ENCODE data around the gene MTSS2.
A peak's percentile ranks its signal among the peaks of the same experiment; 100 is the strongest.

Gene MTSS2

GRCh38 chr16:70688246-70688742 lies 2.4 kb upstream of the MTSS2 start:
- H3K4me1 ChIP-seq, result peaks cover 89% of the 10 kb centered on the region
- no peaks in the 10 kb centered on the region for H3K9me3 ChIP-seq
- H3K36me3 ChIP-seq, result peaks cover 8% of the 10 kb centered on the region
- H3K9ac ChIP-seq, result 0 out of 2 replicates have a peak overlapping the region, but pooled peaks have one; percentile 3
- H3K4me2 ChIP-seq, result peak overlapping the region; percentile 37; the same call in 1 of the 2 replicates
- no peaks in the 10 kb centered on the region for H3K27me3 ChIP-seq
- TF ChIP-seq Cebpa-rat (IDR thresholded peaks at IDR 0.05), result no peak
- no peak overlapping the region for H3K4me3 ChIP-seq
- H4K20me1 ChIP-seq, result peaks cover 16% of the 10 kb centered on the region
- H3K27ac ChIP-seq, result peak overlapping the region; percentile 51

GRCh38 chr16:70687671-70688245 lies 1.9 kb upstream of the MTSS2 start:
- H4K20me1 ChIP-seq, result peaks cover 21% of the 10 kb centered on the region
- H3K4me3 ChIP-seq, result no peak overlapping the region
- peaks cover 13% of the 10 kb centered on the region for H3K36me3 ChIP-seq
- no peaks in the 10 kb centered on the region for H3K27me3 ChIP-seq
- H3K4me2 ChIP-seq, result peak overlapping the region; percentile 98; the same call in 1 of the 2 replicates
- H3K9me3 ChIP-seq, result no peaks in the 10 kb centered on the region
- TF ChIP-seq Cebpa-rat (IDR thresholded peaks at IDR 0.05), result no peak
- H3K27ac ChIP-seq, result peak overlapping the region; percentile 51; the same call in 1 of the 2 replicates
- 0 out of 2 replicates have a peak overlapping the region, but pooled peaks have one; percentile 3 for H3K9ac ChIP-seq
- H3K4me1 ChIP-seq, result peaks cover 89% of the 10 kb centered on the region

- Histone ChIP-seq H3K27me3 (no peaks in the 10 kb centered on the region), H4K20me1 (peaks cover 28% of the 10 kb centered on the region), H3K4me1 (peaks cover 89% of the 10 kb centered on the region), H3K9ac (no peak overlapping the region), H3K36me3 (peaks cover 14% of the 10 kb centered on the region), H3K27ac (peak overlapping the region; percentile 90; the same call in 1 of the 2 replicates), H3K9me3 (no peaks in the 10 kb centered on the region), H3K4me3 (no peak overlapping the region), H3K4me2 (peak overlapping the region; percentile 98)
- TF ChIP-seq Cebpa-rat (IDR thresholded peaks at IDR 0.05), result no peak
Measured at GRCh38 chr16:70687102-70687511, 1.3 kb upstream of the MTSS2 start.

GRCh38 chr16:70686376-70687101 lies 686 bp upstream of the MTSS2 start:
- Histone ChIP-seq H3K9me3 (no peaks in the 10 kb centered on the region), H4K20me1 (peaks cover 34% of the 10 kb centered on the region), H3K4me3 (peak overlapping the region; percentile 92), H3K4me1 (peaks cover 89% of the 10 kb centered on the region), H3K27ac (peak overlapping the region; percentile 90), H3K4me2 (peak overlapping the region; percentile 98), H3K36me3 (peaks cover 18% of the 10 kb centered on the region), H3K9ac (peak overlapping the region; percentile 92), H3K27me3 (no peaks in the 10 kb centered on the region)
- no peak for TF ChIP-seq Cebpa-rat (IDR thresholded peaks at IDR 0.05)

GRCh38 chr16:70685061-70685937 lies 554 bp downstream of the MTSS2 start:
- TF ChIP-seq Cebpa-rat (IDR thresholded peaks at IDR 0.05), result no peak
- Histone ChIP-seq H3K27ac (peak overlapping the region; percentile 90), H3K36me3 (peaks cover 30% of the 10 kb centered on the region), H3K9ac (peak overlapping the region; percentile 92), H3K4me2 (peak overlapping the region; percentile 98), H3K4me3 (peak overlapping the region; percentile 92), H3K4me1 (peaks cover 88% of the 10 kb centered on the region), H3K27me3 (no peaks in the 10 kb centered on the region), H4K20me1 (peaks cover 46% of the 10 kb centered on the region), H3K9me3 (no peaks in the 10 kb centered on the region)

GRCh38 chr16:70684146-70685060 lies 1.4 kb downstream of the MTSS2 start:
- H3K36me3 ChIP-seq, result peaks cover 37% of the 10 kb centered on the region
- peak overlapping the region; percentile 92 for H3K9ac ChIP-seq
- TF ChIP-seq Cebpa-rat (IDR thresholded peaks at IDR 0.05), result no peak
- H3K4me2 ChIP-seq, result peak overlapping the region; percentile 98
- H3K27me3 ChIP-seq, result no peaks in the 10 kb centered on the region
- H3K4me1 ChIP-seq, result peaks cover 86% of the 10 kb centered on the region
- no peaks in the 10 kb centered on the region for H3K9me3 ChIP-seq
- peak overlapping the region; percentile 92 for H3K4me3 ChIP-seq
- H4K20me1 ChIP-seq, result peaks cover 52% of the 10 kb centered on the region
- H3K27ac ChIP-seq, result peak overlapping the region; percentile 66

- TF ChIP-seq Cebpa-rat (IDR thresholded peaks at IDR 0.05), result no peak
- Histone ChIP-seq H3K4me2 (peak overlapping the region; percentile 98), H3K9ac (peak overlapping the region; percentile 40; the same call in 1 of the 2 replicates), H3K9me3 (no peaks in the 10 kb centered on the region), H3K27ac (peak overlapping the region; percentile 46; the same call in 1 of the 2 replicates), H4K20me1 (peaks cover 63% of the 10 kb centered on the region), H3K4me3 (no peak overlapping the region), H3K4me1 (peaks cover 81% of the 10 kb centered on the region), H3K36me3 (peaks cover 48% of the 10 kb centered on the region), H3K27me3 (no peaks in the 10 kb centered on the region)
Measured at GRCh38 chr16:70683146-70683944, 2.5 kb downstream of the MTSS2 start.
